Astrocyte (in vitro differentiated cells and primary cell): Measurements from ENCODE around the gene CASKIN2. TPM values are rescaled to one million over a fixed set of nuclear protein-coding genes. Genes with fewer than 3 reads are reported as not detected.
A peak's percentile ranks its signal among the peaks of the same experiment; 100 is the strongest.
"Not testable (repeated sequence)": the region's sequence is repeated elsewhere in the genome, so short reads cannot be mapped to it uniquely, and the experiment has no call there.

Experiments used
- DNase-seq: peaks from one replicate; pipeline ENCODE4 v3.0.0-alpha.2; 2010; ENCODE audit warnings: low read depth
- FAIRE-seq: peaks from 2 replicates; lab custom pipeline; 2011; peaks lifted over from hg19 to GRCh38; lab: Jason Lieb, UNC
- H2AFZ ChIP-seq: 2 replicates; pipeline ENCODE4 v1.6.0; 2012; ENCODE audit warnings: low read depth, low read length, inconsistent platforms
- H3K27ac ChIP-seq: 2 replicates; pipeline ENCODE4 v1.5.1; 2011; ENCODE audit warnings: low read depth, low read length, inconsistent platforms
- H3K27me3 ChIP-seq: 2 replicates; pipeline ENCODE4 v1.6.0; 2011; ENCODE audit warnings: low read length, inconsistent platforms; ENCODE audit not compliant: insufficient read depth
- H3K36me3 ChIP-seq: 2 replicates; pipeline ENCODE4 v1.5.1; 2011; ENCODE audit warnings: low read length, inconsistent platforms; ENCODE audit not compliant: insufficient read depth
- H3K4me1 ChIP-seq: 2 replicates; pipeline ENCODE4 v1.5.1; 2011; ENCODE audit warnings: low read length, inconsistent platforms; ENCODE audit not compliant: insufficient read depth
- H3K4me2 ChIP-seq: 2 replicates; pipeline ENCODE4 v1.6.0; 2012; ENCODE audit warnings: low read length, inconsistent platforms
- H3K4me3 ChIP-seq: 2 replicates; pipeline ENCODE4 v1.5.1; 2011; ENCODE audit warnings: low read depth, mild to moderate bottlenecking, low read length, inconsistent platforms; ENCODE audit not compliant: insufficient read depth
- H3K79me2 ChIP-seq: 2 replicates; pipeline ENCODE4 v1.6.0; 2012; ENCODE audit warnings: mild to moderate bottlenecking, low read length, inconsistent platforms; ENCODE audit not compliant: insufficient read depth
- H3K9ac ChIP-seq: 2 replicates; pipeline ENCODE4 v1.6.0; 2012; ENCODE audit warnings: mild to moderate bottlenecking, low read length, inconsistent platforms
- H3K9me3 ChIP-seq: 2 replicates; pipeline ENCODE4 v1.5.1; 2012; ENCODE audit warnings: low read depth, mild to moderate bottlenecking, low read length, inconsistent platforms; ENCODE audit not compliant: insufficient read depth
- H4K20me1 ChIP-seq: 2 replicates; pipeline ENCODE4 v1.6.0; 2012; ENCODE audit warnings: low read length, inconsistent platforms; ENCODE audit not compliant: insufficient read depth
- H3K27ac Mint-ChIP-seq: one replicate; pipeline ENCODE4 v1.8.0; 2021; ENCODE audit warnings: mild to moderate bottlenecking, mixed read lengths; ENCODE audit not compliant: unreplicated experiment
- H3K27me3 Mint-ChIP-seq: one replicate; pipeline ENCODE4 v1.8.0; 2021; ENCODE audit warnings: low read depth, mixed read lengths; ENCODE audit not compliant: unreplicated experiment
- H3K36me3 Mint-ChIP-seq: one replicate; pipeline ENCODE4 v1.8.0; 2021; ENCODE audit warnings: low read depth, mixed read lengths; ENCODE audit not compliant: unreplicated experiment
- H3K4me1 Mint-ChIP-seq: one replicate; pipeline ENCODE4 v1.8.0; 2021; ENCODE audit warnings: low read depth, mixed read lengths; ENCODE audit not compliant: unreplicated experiment
- H3K4me3 Mint-ChIP-seq: one replicate; pipeline ENCODE4 v1.8.0; 2021; ENCODE audit warnings: mild to moderate bottlenecking, moderate library complexity, mixed read lengths; ENCODE audit not compliant: unreplicated experiment
- H3K9me3 Mint-ChIP-seq: one replicate; pipeline ENCODE4 v1.8.0; 2021; ENCODE audit warnings: mild to moderate bottlenecking, mixed read lengths; ENCODE audit not compliant: unreplicated experiment
- EZH2 ChIP-seq: IDR thresholded peaks from 2 replicates; pipeline ENCODE4 v1.6.1; 2012; ENCODE audit warnings: mild to moderate bottlenecking, low read length, inconsistent platforms; ENCODE audit not compliant: insufficient read depth
- total RNA-seq: library from RNA; stranded (reverse); gene quantifications from 2 replicates; pipeline ENCODE4 v1.2.1, GENCODE V29; 2021
- TF ChIP-seq, protein P1 (sequence below): IDR thresholded peaks from 2 replicates; pipeline ENCODE4 v1.5.1; 2011; ENCODE audit warnings: low read depth, mild to moderate bottlenecking, inconsistent platforms, low read length, moderate library complexity; ENCODE audit not compliant: insufficient read depth

Gene CASKIN2
- total RNA-seq, 1 donor from 2014 or later = 22.8 TPM

DNA sequence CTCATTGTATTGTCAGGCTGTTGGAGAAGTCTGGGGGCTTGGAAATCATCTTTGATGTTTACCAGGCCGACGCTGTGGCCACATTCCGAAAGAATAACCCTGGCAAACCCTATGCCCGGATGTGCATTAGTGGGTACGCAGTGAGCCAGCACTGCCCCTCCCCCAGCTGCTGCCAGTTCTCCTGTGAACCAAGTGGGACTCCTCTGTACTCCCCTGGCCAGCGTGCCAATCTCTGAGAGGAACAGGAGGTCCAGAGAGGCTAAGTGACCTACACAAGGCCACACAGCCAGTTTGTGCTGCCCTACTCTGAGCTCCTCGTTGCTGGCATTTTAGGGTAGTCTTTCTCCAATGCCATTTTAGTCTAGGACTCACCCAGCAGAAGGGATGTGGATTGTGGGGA, 8.3 kb upstream of the CASKIN2 start:
- FAIRE-seq (no peak), DNase-seq (no peak)
- Histone ChIP-seq H3K4me3 (no peak overlapping the region), H3K4me2 (no peak overlapping the region), H3K79me2 (no peaks in the 10 kb centered on the region), H3K9ac (no peak overlapping the region), H3K27ac (no peak overlapping the region), H3K9me3 (no peaks in the 10 kb centered on the region), H2AFZ (no peak overlapping the region), H3K36me3 (no peaks in the 10 kb centered on the region), H3K27me3 (peaks cover 14% of the 10 kb centered on the region), H4K20me1 (peaks cover 14% of the 10 kb centered on the region), H3K4me1 (peaks cover 7% of the 10 kb centered on the region)
- Mint-ChIP-seq H3K27me3 (peaks cover 7% of the 10 kb centered on the region), H3K4me3 (no peak overlapping the region), H3K36me3 (peaks cover 6% of the 10 kb centered on the region), H3K27ac (no peak overlapping the region), H3K9me3 (no peaks in the 10 kb centered on the region), H3K4me1 (peaks cover 3% of the 10 kb centered on the region)
- no peak for TF ChIP-seq EZH2
- TF ChIP-seq, protein P1, sequence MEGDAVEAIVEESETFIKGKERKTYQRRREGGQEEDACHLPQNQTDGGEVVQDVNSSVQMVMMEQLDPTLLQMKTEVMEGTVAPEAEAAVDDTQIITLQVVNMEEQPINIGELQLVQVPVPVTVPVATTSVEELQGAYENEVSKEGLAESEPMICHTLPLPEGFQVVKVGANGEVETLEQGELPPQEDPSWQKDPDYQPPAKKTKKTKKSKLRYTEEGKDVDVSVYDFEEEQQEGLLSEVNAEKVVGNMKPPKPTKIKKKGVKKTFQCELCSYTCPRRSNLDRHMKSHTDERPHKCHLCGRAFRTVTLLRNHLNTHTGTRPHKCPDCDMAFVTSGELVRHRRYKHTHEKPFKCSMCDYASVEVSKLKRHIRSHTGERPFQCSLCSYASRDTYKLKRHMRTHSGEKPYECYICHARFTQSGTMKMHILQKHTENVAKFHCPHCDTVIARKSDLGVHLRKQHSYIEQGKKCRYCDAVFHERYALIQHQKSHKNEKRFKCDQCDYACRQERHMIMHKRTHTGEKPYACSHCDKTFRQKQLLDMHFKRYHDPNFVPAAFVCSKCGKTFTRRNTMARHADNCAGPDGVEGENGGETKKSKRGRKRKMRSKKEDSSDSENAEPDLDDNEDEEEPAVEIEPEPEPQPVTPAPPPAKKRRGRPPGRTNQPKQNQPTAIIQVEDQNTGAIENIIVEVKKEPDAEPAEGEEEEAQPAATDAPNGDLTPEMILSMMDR = no peak

DNA sequence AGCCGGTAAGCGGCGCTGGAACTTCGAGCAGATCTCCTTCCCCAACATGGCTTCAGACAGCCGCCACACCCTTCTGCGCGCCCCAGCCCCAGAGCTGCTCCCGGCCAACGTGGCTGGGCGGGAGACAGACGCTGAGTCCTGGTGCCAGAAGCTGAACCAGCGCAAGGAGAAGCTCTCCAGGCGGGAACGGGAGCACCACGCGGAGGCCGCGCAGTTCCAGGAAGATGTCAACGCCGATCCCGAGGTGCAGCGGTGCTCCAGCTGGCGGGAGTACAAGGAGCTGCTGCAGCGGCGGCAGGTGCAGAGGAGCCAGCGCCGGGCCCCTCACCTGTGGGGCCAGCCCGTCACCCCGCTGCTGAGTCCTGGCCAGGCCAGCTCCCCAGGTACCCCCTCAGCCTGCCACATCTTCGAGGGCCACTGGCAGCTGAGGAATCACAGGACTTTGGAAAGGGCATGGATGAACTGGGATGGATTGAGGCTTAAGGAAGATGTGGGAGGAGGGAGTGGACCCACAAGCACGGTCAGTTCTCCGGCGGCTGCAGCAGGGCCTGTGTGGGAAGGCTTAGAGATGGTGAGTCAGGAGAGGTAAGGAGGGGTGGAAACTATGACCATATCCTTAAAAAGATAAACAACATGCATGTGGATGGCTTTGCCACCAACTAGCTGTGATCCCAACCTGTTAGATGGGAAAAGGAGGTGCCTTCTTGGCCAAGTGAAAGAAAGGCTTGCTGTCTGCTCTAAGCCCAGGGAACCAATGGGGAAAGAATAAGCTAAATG, 6.8 kb upstream of the CASKIN2 start:
- peaks cover 6% of the 10 kb centered on the region for H3K79me2 ChIP-seq
- H3K36me3 Mint-ChIP-seq = peaks cover 11% of the 10 kb centered on the region
- FAIRE-seq (no peak), DNase-seq (peak; percentile 59)
- H4K20me1 ChIP-seq = peaks cover 28% of the 10 kb centered on the region
- H3K36me3 ChIP-seq = no peaks in the 10 kb centered on the region
- peaks cover 13% of the 10 kb centered on the region for H3K27me3 ChIP-seq
- H3K4me1 Mint-ChIP-seq = peaks cover 8% of the 10 kb centered on the region
- H3K4me1 ChIP-seq = peaks cover 10% of the 10 kb centered on the region
- peaks cover 6% of the 10 kb centered on the region for H3K27me3 Mint-ChIP-seq
- H3K9ac ChIP-seq = no peak overlapping the region
- TF ChIP-seq, protein P1 = no peak
- no peak for TF ChIP-seq EZH2
- no peak overlapping the region for H2AFZ ChIP-seq
- no peaks in the 10 kb centered on the region for H3K9me3 ChIP-seq
- peaks cover 4% of the 10 kb centered on the region for H3K9me3 Mint-ChIP-seq
- no peak overlapping the region for H3K4me3 ChIP-seq
- H3K27ac ChIP-seq = no peak overlapping the region
- no peak overlapping the region for H3K4me3 Mint-ChIP-seq
- no peak overlapping the region for H3K27ac Mint-ChIP-seq
- H3K4me2 ChIP-seq = no peak overlapping the region

DNA sequence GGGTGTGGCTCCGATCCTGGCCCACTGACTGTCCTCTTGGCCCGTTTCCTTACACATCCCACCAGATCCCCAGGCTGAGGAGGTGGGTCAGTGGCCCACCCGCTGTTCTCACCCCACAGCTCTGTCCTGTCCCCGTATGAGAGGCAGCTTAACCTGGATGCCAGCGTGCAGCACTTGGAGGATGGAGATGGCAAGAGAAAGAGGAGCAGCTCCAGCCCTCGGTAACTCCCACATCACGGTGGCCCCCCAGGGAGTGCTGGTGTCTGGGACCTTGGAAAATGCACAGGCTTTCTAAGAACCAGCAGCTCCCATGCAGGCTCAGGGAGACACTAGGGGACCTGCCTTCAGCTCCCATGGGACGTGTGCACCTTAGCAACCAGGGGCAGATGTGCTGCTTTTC, 6.0 kb upstream of the CASKIN2 start:
- peaks cover 11% of the 10 kb centered on the region for H3K4me1 ChIP-seq
- FAIRE-seq (no peak), DNase-seq (no peak)
- no peaks in the 10 kb centered on the region for H3K9me3 ChIP-seq
- peaks cover 11% of the 10 kb centered on the region for H3K36me3 Mint-ChIP-seq
- H3K79me2 ChIP-seq = peaks cover 6% of the 10 kb centered on the region
- H3K4me3 ChIP-seq = no peak overlapping the region
- H4K20me1 ChIP-seq = peaks cover 28% of the 10 kb centered on the region
- peaks cover 1% of the 10 kb centered on the region for H3K27me3 Mint-ChIP-seq
- H3K9me3 Mint-ChIP-seq = peaks cover 4% of the 10 kb centered on the region
- no peaks in the 10 kb centered on the region for H3K36me3 ChIP-seq
- H3K27ac Mint-ChIP-seq = no peak overlapping the region
- no peak for TF ChIP-seq EZH2
- TF ChIP-seq, protein P1 = no peak
- H3K4me2 ChIP-seq = no peak overlapping the region
- H2AFZ ChIP-seq = no peak overlapping the region
- no peak overlapping the region for H3K27ac ChIP-seq
- H3K4me3 Mint-ChIP-seq = no peak overlapping the region
- H3K9ac ChIP-seq = no peak overlapping the region
- H3K27me3 ChIP-seq = peaks cover 6% of the 10 kb centered on the region
- H3K4me1 Mint-ChIP-seq = peaks cover 8% of the 10 kb centered on the region

DNA sequence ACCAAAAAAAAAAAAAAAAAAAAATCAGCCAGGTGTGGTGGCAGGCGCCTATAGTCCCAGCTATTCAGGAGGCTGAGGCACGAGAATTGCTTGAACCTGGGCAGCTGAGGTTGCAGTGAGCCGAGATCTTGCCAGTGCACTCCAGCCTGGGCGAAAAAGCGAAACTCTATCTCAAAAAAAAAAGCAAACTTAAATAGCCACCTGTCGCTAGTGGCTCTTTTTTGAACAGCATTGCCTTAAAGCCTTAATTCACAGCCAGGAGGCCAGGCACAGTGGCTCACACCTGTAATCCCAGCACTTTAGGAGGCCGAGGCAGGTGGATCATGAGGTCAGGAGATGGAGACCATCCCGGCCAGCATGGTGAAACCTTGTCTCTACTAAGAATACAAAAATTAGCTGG, 5.1 kb upstream of the CASKIN2 start:
- not testable (repeated sequence) for H3K27ac Mint-ChIP-seq, H2AFZ ChIP-seq
- H3K36me3 Mint-ChIP-seq = peaks cover 11% of the 10 kb centered on the region

More for the DNA sequence above, 5.1 kb upstream of the CASKIN2 start:
- not testable (repeated sequence) for H3K36me3 ChIP-seq, H3K4me2 ChIP-seq, H3K27me3 ChIP-seq, H3K4me1 Mint-ChIP-seq, H3K9ac ChIP-seq, FAIRE-seq, H3K27me3 Mint-ChIP-seq, H3K27ac ChIP-seq, H3K4me3 ChIP-seq, H3K4me3 Mint-ChIP-seq, DNase-seq, H3K9me3 ChIP-seq, H3K79me2 ChIP-seq, H3K9me3 Mint-ChIP-seq
- Histone ChIP-seq H4K20me1 (peaks cover 28% of the 10 kb centered on the region), H3K4me1 (peaks cover 13% of the 10 kb centered on the region)
